ENCODE measurements around the gene STON2. TPM values are rescaled to one million over a fixed set of nuclear protein-coding genes. Genes with fewer than 3 reads are reported as not detected.

The STON2 gene
- total RNA-seq, 1 experiment from 2014 or later, result 9.1 TPM

- H3K9me2 ChIP-seq (ENCODE audit: insufficient read depth), result no peaks in the 10 kb centered on the region
- peak overlapping the region; percentile 10; the same call in 1 of the 2 replicates for H2AFZ ChIP-seq
- DNase-seq, result peak in 1 of 2 experiments; percentile 90
- peak overlapping the region; percentile 99 for H3K27ac ChIP-seq
- H3K4me3 ChIP-seq, result peak overlapping the region; percentile 38; the same call in 1 of the 2 replicates
- H3K79me2 ChIP-seq (ENCODE audit: low read depth), result no peaks in the 10 kb centered on the region; the same call in 1 of the 2 replicates
- H4K20me1 ChIP-seq (ENCODE audit: insufficient read depth), result no peaks in the 10 kb centered on the region
- H3K4me1 ChIP-seq (replicated peaks; ENCODE audit: insufficient read depth), result peaks cover 48% of the 10 kb centered on the region
- intact Hi-C loops (cut with micrococcal nuclease; ENCODE audit: unreplicated experiment), result loop anchor here (1.0 kb wide), 1 partner anchor 98 kb away; no protein-coding TSS in a partner anchor
- ChIA-PET POLR2A (ENCODE audit: unreplicated experiment) (no interaction called here), CTCF (no interaction called here)
- peaks cover 31% of the 10 kb centered on the region for H3F3A ChIP-seq (ENCODE audit: insufficient read depth, low read depth)
- H3K36me3 ChIP-seq (ENCODE audit: low read depth), result no peaks in the 10 kb centered on the region
- peak overlapping the region; percentile 78 for H3K4me2 ChIP-seq
- no TSS peak for BruUV-seq (replicated peaks)
- no peaks in the 10 kb centered on the region for H3K9me3 ChIP-seq (ENCODE audit: insufficient read depth, low read depth)
- H3K27me3 ChIP-seq (ENCODE audit: insufficient read depth, low read depth), result no peaks in the 10 kb centered on the region
- TF ChIP-seq, protein P1, sequence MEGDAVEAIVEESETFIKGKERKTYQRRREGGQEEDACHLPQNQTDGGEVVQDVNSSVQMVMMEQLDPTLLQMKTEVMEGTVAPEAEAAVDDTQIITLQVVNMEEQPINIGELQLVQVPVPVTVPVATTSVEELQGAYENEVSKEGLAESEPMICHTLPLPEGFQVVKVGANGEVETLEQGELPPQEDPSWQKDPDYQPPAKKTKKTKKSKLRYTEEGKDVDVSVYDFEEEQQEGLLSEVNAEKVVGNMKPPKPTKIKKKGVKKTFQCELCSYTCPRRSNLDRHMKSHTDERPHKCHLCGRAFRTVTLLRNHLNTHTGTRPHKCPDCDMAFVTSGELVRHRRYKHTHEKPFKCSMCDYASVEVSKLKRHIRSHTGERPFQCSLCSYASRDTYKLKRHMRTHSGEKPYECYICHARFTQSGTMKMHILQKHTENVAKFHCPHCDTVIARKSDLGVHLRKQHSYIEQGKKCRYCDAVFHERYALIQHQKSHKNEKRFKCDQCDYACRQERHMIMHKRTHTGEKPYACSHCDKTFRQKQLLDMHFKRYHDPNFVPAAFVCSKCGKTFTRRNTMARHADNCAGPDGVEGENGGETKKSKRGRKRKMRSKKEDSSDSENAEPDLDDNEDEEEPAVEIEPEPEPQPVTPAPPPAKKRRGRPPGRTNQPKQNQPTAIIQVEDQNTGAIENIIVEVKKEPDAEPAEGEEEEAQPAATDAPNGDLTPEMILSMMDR (conservative IDR thresholded peaks at IDR 0.05), result no peak
- no peak for TF ChIP-seq EZH2 (IDR thresholded peaks at IDR 0.05; ENCODE audit: low read depth)
Observed at GRCh38 chr14:81401420-81402122, 1.4 kb upstream of the STON2 start.

- peak; percentile 61 to 95 for DNase-seq
- Histone ChIP-seq H3K27ac (peak overlapping the region; percentile 99), H3F3A (ENCODE audit: insufficient read depth, low read depth) (peaks cover 31% of the 10 kb centered on the region), H4K20me1 (ENCODE audit: insufficient read depth) (no peaks in the 10 kb centered on the region), H3K9me3 (ENCODE audit: insufficient read depth, low read depth) (no peaks in the 10 kb centered on the region), H3K4me3 (peak overlapping the region; percentile 38; the same call in 1 of the 2 replicates), H2AFZ (no peak overlapping the region), H3K4me1 (replicated peaks; ENCODE audit: insufficient read depth) (peaks cover 48% of the 10 kb centered on the region), H3K79me2 (ENCODE audit: low read depth) (no peaks in the 10 kb centered on the region; the same call in 1 of the 2 replicates), H3K9me2 (ENCODE audit: insufficient read depth) (no peaks in the 10 kb centered on the region), H3K4me2 (peak overlapping the region; percentile 78), H3K36me3 (ENCODE audit: low read depth) (no peaks in the 10 kb centered on the region), H3K27me3 (ENCODE audit: insufficient read depth, low read depth) (no peaks in the 10 kb centered on the region)
- TF ChIP-seq EZH2 (IDR thresholded peaks at IDR 0.05; ENCODE audit: low read depth), result no peak
- TF ChIP-seq, protein P1 (conservative IDR thresholded peaks at IDR 0.05), result no peak
- intact Hi-C loops (cut with micrococcal nuclease; ENCODE audit: unreplicated experiment), result loop anchor here (1.0 kb wide), 1 partner anchor 98 kb away; no protein-coding TSS in a partner anchor
- CTCF ChIA-PET, result no interaction called here
- no TSS peak for BruUV-seq (replicated peaks)
- POLR2A ChIA-PET (ENCODE audit: unreplicated experiment), result interaction anchor here (0.6 kb wide), 1 partner anchor 170 kb away, joined by 3 read pairs; no protein-coding TSS in a partner anchor
Observed at GRCh38 chr14:81400852-81401251, 728 bp upstream of the STON2 start.

DNA sequence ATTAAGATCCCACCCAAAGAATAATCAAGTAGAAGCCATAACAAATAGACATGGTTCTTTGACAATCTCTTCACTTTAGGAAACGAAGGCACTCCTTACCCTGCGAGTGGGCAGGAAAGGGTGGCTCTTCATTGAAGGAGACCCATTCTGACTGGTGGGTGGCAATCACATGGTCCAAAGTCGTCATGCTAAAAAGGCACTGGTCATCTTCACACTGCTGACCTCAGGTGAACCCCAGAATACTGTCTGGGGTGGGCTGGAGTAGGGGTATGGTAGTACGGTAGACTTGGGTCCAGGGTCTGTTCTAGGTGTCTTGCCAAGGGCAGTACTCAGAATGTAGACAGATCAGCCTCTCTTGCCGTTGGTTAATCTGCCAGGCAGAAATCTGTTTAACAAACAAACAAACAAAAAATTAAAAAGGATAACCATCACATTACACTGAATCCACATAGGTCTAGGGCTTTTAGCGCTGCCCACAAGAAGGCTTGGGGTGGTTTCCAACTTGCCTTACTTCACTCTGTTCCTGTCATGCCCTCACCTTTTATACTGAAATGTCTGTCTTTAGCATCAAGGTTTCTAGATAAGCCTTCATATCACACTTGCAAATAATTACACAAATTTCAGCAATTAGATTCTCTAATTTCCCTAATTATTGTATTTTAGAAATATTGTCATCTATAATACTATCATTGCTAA lies 1.8 kb downstream of the STON2 start:
- no peak overlapping the region for H2AFZ ChIP-seq
- no peak overlapping the region for H3K4me3 ChIP-seq
- H3K36me3 ChIP-seq (ENCODE audit: low read depth), result no peaks in the 10 kb centered on the region
- ChIA-PET CTCF (no interaction called here), POLR2A (ENCODE audit: unreplicated experiment) (no interaction called here)
- H4K20me1 ChIP-seq (ENCODE audit: insufficient read depth), result no peaks in the 10 kb centered on the region
- no peak overlapping the region for H3K4me2 ChIP-seq
- BruUV-seq (replicated peaks), result no TSS peak
- H3K27ac ChIP-seq, result no peak overlapping the region
- H3K27me3 ChIP-seq (ENCODE audit: insufficient read depth, low read depth), result no peaks in the 10 kb centered on the region
- H3K9me2 ChIP-seq (ENCODE audit: insufficient read depth), result no peaks in the 10 kb centered on the region
- peaks cover 48% of the 10 kb centered on the region for H3K4me1 ChIP-seq (replicated peaks; ENCODE audit: insufficient read depth)
- peaks cover 31% of the 10 kb centered on the region for H3F3A ChIP-seq (ENCODE audit: insufficient read depth, low read depth)
- no peaks in the 10 kb centered on the region for H3K9me3 ChIP-seq (ENCODE audit: insufficient read depth, low read depth)
- no peak for TF ChIP-seq EZH2 (IDR thresholded peaks at IDR 0.05; ENCODE audit: low read depth)
- TF ChIP-seq, protein P1 (conservative IDR thresholded peaks at IDR 0.05), result no peak
- no peak for DNase-seq
- H3K79me2 ChIP-seq (ENCODE audit: low read depth), result no peaks in the 10 kb centered on the region; the same call in 1 of the 2 replicates
- intact Hi-C loops (cut with micrococcal nuclease; ENCODE audit: unreplicated experiment), result no loop called here
